Ishikawa (cell line): ENCODE data around the gene HMG20A.

Source experiments
- CEBPB ChIP-seq: IDR thresholded peaks from 2 replicates; pipeline ENCODE4 v1.6.1; 2012
- CREB1 ChIP-seq: IDR thresholded peaks from 2 replicates; pipeline ENCODE4 v1.6.1; 2012; ENCODE audit warnings: low read depth
- EGR1 ChIP-seq: IDR thresholded peaks from 2 replicates; pipeline ENCODE4 v1.6.1; 2012
- EP300 ChIP-seq: IDR thresholded peaks from 2 replicates; pipeline ENCODE4 v1.6.1; 2012; ENCODE audit warnings: borderline replicate concordance
- FOXM1 ChIP-seq: IDR thresholded peaks from 2 replicates; pipeline ENCODE4 v1.6.1; 2012; ENCODE audit warnings: low read depth, borderline replicate concordance
- NFIC ChIP-seq: IDR thresholded peaks from 2 replicates; pipeline ENCODE4 v1.6.1; 2012
- RAD21 ChIP-seq: IDR thresholded peaks from 2 replicates; pipeline ENCODE4 v1.6.1; 2012; ENCODE audit warnings: low read depth
- TAF1 ChIP-seq: IDR thresholded peaks from 2 replicates; pipeline ENCODE4 v1.6.1; 2012; ENCODE audit warnings: low read depth, mild to moderate bottlenecking
- TCF12 ChIP-seq: IDR thresholded peaks from 2 replicates; pipeline ENCODE4 v1.6.1; 2012; ENCODE audit warnings: low read depth
- TEAD4 ChIP-seq: IDR thresholded peaks from 2 replicates; pipeline ENCODE4 v1.6.1; 2012
- YY1 ChIP-seq: IDR thresholded peaks from 2 replicates; pipeline ENCODE4 v1.6.1; 2012; ENCODE audit warnings: low read depth
- ZBTB7A ChIP-seq: IDR thresholded peaks from 2 replicates; pipeline ENCODE4 v1.6.1; 2012; ENCODE audit warnings: low read depth
- TF ChIP-seq, protein P1 (sequence below): IDR thresholded peaks from 2 replicates; pipeline ENCODE4 v1.6.1; 2012
- TF ChIP-seq, protein P2 (sequence below): IDR thresholded peaks from 2 replicates; pipeline ENCODE4 v1.6.1; 2012; ENCODE audit warnings: low read depth, mild to moderate bottlenecking
- TF ChIP-seq, protein P3 (sequence below): IDR thresholded peaks from 2 replicates; pipeline ENCODE4 v1.6.1; 2012

Gene HMG20A

DNA sequence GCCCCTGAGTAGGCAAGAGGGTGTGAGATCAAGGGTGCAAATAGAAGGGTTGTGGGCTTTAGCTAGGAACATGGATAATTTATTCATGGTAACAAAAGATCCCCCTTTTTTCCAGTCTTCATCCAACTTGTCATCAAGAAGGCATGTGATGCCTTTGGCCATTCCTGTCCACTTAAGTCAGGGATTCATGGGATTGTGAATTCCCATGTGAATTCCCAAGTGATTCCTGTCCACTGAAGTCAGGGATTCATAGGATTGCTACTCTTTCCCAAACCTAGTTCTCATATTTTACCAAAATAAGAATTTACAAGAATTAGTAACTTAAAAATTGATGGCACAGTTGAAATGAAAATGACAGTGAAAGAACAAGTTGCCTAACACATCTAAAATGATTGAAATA, 40.8 kb downstream of the HMG20A start:
- TF ChIP-seq TCF12, result no peak
- TF ChIP-seq EGR1, result no peak
- no peak for TF ChIP-seq YY1
- TF ChIP-seq, protein P1, sequence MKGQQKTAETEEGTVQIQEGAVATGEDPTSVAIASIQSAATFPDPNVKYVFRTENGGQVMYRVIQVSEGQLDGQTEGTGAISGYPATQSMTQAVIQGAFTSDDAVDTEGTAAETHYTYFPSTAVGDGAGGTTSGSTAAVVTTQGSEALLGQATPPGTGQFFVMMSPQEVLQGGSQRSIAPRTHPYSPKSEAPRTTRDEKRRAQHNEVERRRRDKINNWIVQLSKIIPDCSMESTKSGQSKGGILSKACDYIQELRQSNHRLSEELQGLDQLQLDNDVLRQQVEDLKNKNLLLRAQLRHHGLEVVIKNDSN, result no peak

DNA sequence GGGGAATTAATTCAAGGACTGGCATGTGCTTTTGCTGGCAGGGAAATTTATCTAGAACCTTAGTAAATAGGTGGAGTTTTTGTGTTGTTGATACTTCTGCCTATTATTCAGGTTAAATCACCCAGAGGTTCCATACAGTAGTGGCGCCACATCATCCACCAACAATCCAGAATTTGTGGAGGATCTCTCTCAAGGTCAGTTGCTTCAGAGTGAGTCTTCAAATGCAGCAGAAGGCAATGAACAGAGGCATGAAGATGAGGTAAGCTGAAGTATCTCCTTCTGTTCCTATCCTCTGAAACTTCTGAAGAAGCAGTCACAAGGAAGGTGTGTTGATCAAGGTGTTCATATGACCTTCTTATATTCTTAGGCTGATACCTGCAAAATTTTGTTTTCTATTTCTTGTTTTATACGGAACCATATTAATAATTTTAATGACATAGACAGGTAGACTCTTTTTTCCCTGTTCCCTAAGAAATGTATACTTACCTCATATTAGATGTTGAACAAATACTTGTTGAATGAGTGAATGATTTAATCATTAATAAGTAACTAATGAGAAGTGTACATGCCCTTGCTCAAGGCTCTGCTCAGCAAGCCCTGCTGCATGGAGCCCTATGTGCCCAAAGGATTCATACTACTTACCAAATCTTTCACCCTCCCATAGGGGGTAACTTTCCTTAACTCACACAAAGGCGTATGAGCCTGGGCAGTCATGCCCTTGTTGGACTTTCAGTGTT, 43.6 kb downstream of the HMG20A start:
- TF ChIP-seq, protein P1, result no peak
- TF ChIP-seq CREB1 (no peak), ZBTB7A (no peak), TEAD4 (no peak), RAD21 (no peak), FOXM1 (no peak), CEBPB (no peak), YY1 (no peak), TAF1 (no peak), EGR1 (no peak), TCF12 (no peak)
- TF ChIP-seq, protein P2, sequence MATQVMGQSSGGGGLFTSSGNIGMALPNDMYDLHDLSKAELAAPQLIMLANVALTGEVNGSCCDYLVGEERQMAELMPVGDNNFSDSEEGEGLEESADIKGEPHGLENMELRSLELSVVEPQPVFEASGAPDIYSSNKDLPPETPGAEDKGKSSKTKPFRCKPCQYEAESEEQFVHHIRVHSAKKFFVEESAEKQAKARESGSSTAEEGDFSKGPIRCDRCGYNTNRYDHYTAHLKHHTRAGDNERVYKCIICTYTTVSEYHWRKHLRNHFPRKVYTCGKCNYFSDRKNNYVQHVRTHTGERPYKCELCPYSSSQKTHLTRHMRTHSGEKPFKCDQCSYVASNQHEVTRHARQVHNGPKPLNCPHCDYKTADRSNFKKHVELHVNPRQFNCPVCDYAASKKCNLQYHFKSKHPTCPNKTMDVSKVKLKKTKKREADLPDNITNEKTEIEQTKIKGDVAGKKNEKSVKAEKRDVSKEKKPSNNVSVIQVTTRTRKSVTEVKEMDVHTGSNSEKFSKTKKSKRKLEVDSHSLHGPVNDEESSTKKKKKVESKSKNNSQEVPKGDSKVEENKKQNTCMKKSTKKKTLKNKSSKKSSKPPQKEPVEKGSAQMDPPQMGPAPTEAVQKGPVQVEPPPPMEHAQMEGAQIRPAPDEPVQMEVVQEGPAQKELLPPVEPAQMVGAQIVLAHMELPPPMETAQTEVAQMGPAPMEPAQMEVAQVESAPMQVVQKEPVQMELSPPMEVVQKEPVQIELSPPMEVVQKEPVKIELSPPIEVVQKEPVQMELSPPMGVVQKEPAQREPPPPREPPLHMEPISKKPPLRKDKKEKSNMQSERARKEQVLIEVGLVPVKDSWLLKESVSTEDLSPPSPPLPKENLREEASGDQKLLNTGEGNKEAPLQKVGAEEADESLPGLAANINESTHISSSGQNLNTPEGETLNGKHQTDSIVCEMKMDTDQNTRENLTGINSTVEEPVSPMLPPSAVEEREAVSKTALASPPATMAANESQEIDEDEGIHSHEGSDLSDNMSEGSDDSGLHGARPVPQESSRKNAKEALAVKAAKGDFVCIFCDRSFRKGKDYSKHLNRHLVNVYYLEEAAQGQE, result no peak
- TF ChIP-seq, protein P3, sequence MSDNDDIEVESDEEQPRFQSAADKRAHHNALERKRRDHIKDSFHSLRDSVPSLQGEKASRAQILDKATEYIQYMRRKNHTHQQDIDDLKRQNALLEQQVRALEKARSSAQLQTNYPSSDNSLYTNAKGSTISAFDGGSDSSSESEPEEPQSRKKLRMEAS, result no peak

DNA sequence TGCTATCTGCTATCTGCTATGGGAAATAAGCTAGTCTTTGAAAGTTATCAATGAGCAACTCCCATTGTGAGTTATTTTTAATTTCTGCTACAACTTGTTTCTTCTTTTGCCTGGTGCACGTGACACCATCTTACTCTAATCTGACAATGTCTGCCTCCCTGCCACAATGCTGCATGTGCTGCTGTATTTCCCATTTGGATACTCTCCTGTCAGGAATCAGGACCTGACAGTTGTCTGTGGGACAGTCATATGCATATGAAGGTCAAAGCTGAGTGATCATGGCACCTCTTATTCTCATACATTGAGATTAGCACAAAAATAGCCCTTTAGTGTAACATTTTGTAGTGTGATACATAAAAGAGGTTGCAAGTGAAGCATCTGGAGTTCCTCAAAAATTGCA, 45.8 kb downstream of the HMG20A start:
- TF ChIP-seq, protein P3, result no peak
- no peak for TF ChIP-seq RAD21
- TF ChIP-seq TAF1, result no peak
- TF ChIP-seq TCF12, result no peak
- TF ChIP-seq ZBTB7A, result no peak
- TF ChIP-seq, protein P2, result no peak
- no peak for TF ChIP-seq CREB1
- TF ChIP-seq, protein P1, result no peak
- no peak for TF ChIP-seq YY1
- TF ChIP-seq NFIC, result no peak
- TF ChIP-seq CEBPB, result no peak
- no peak for TF ChIP-seq TEAD4
- TF ChIP-seq FOXM1, result no peak
- TF ChIP-seq EP300, result no peak
- TF ChIP-seq EGR1, result no peak

DNA sequence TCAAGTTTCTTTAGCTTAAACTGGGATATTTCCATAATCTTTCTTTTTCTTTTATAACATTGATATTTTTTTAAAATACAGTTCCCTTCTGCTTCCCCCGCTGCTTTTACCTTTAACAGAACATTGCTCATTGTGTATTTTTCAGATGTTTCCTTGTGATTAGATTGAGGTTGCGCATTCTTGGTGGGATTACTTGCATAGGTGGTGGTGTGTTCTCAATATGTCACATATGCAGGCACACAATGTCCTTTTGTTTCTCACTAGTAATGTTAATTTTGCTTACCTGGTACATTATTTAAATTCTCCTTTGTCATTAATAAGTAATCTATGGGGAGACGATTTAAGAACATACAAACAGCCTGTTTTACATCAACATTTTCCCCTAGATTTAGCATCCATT, 48.2 kb downstream of the HMG20A start:
- TF ChIP-seq RAD21 (no peak), EP300 (no peak), TAF1 (no peak), TEAD4 (no peak), FOXM1 (no peak), EGR1 (no peak), YY1 (no peak), TCF12 (no peak), NFIC (no peak), CEBPB (no peak), ZBTB7A (no peak), CREB1 (no peak)
- TF ChIP-seq, protein P3, result no peak
- TF ChIP-seq, protein P2, result no peak
- TF ChIP-seq, protein P1, result no peak
